ENCODE measurements around the gene ERC2. TPM values are rescaled to one million over a fixed set of nuclear protein-coding genes. Genes with fewer than 3 reads are reported as not detected.

Gene ERC2
- total RNA-seq, 1 donor from 2014 or later, result not detected

DNA sequence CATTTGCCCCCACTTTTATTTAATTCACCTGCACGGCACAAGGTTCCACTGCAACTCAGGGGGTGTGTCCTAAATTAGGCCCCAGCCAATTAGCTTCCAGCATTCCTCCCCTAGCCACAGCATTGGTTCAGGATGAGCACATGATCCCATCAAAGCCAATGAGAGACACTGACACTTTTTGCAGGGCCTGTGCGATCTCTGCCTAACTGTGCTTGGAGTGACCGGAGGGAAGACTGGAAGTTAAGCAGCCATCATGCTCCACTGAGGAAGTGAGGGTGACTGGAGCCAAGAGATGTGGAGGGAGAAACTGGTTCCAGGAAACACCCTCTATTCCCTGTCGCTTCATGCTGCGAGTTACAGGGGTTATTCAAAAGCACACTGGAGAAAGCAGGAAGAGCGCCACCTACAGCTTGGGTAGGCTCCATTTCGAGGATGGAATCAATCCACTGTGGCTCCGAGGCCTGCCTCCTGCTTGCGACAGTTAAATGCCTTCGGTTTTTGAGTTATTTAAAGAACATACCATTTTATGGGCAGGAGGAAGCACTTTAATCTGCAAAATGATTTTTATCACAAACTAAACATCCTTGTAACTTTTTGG is 858.9 kb downstream of the ERC2 start:
- Mint-ChIP-seq H3K36me3 (ENCODE audit: low read depth) (no peaks in the 10 kb centered on the region), H3K4me3 (no peak overlapping the region), H3K4me1 (no peaks in the 10 kb centered on the region), H3K27me3 (no peaks in the 10 kb centered on the region), H3K9me3 (no peaks in the 10 kb centered on the region), H3K27ac (no peak overlapping the region)
- no peak for DNase-seq
- intact Hi-C loops (cut with micrococcal nuclease), result no loop called here

DNA sequence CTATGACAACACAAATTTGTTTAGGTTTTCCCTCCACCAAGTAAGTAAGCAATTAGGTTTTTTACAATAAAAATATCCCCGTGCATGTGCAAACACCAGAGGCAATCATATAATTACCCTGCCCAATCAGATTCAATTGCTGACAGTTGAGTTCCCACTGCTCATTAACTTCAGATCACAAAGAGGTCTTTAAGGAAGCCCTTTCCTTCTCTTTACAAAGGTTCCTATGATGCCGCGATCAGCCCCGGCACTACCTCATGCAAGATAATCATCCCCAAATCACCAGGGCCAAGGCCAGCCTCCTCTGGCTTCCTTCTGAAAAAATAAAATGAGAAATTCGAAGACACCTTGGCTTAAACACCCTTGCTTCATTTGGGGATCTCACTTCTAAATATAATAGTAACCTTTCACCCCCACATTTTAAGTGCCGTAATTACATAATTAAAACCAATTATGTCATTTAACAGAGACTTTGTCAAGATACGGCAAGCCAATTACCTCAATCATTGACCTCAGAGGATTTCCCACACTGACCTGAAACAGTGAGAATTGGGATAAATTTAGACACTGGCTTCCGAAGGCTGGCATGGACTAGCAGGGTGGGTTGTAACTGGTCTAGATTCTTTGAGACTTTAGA is 859.8 kb downstream of the ERC2 start:
- H3K4me1 Mint-ChIP-seq, result no peaks in the 10 kb centered on the region
- no peak overlapping the region for H3K27ac Mint-ChIP-seq
- no peaks in the 10 kb centered on the region for H3K36me3 Mint-ChIP-seq (ENCODE audit: low read depth)
- DNase-seq, result no peak
- H3K4me3 Mint-ChIP-seq, result no peak overlapping the region
- no peaks in the 10 kb centered on the region for H3K27me3 Mint-ChIP-seq
- intact Hi-C loops (cut with micrococcal nuclease), result no loop called here
- no peaks in the 10 kb centered on the region for H3K9me3 Mint-ChIP-seq

DNA sequence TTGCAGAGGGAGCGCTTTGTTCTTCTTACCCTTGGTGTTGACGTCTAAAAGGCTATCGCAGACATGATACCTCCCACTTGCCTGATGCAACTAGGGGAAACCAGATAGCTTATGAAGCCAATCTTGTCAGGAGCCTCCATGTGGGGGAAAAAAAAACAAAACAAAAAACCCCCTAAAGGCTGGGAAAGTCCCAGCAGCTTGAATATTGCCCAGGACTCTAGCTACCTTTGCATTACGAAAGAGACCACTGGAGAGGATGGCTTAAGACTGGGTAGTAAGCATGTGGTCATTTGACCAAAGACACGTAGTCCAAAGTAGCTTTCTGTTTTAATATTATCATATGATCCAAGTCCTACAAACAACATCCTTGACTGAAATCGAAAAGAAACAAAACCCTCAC is 860.4 kb downstream of the ERC2 start:
- Mint-ChIP-seq H3K27ac (no peak overlapping the region), H3K36me3 (ENCODE audit: low read depth) (no peaks in the 10 kb centered on the region), H3K4me3 (no peak overlapping the region), H3K4me1 (no peaks in the 10 kb centered on the region), H3K27me3 (no peaks in the 10 kb centered on the region), H3K9me3 (no peaks in the 10 kb centered on the region)
- intact Hi-C loops (cut with micrococcal nuclease), result no loop called here
- DNase-seq, result no peak

DNA sequence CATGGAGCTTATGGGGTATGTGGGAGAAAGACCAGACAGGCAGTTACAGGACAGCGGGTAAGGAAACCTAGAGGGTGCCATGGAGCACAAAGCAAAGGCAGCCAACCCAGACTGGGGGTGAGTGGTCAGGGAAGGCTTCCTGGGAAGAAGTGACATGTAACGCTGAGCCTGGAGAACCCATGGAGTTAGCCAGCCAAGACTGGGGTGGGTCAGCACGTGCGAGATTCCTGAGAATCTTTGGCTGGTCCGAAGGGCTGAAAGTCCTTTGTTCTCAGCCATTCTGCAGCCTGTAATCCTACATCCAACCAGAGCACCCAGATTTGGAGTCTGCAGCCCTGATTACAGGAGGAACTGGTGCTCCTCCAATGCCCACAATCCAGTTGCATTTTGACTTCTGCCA is 861.1 kb downstream of the ERC2 start:
- Mint-ChIP-seq H3K27me3 (no peaks in the 10 kb centered on the region), H3K36me3 (ENCODE audit: low read depth) (no peaks in the 10 kb centered on the region), H3K4me1 (no peaks in the 10 kb centered on the region), H3K4me3 (no peak overlapping the region), H3K27ac (no peak overlapping the region), H3K9me3 (no peaks in the 10 kb centered on the region)
- no peak for DNase-seq
- intact Hi-C loops (cut with micrococcal nuclease), result no loop called here

DNA sequence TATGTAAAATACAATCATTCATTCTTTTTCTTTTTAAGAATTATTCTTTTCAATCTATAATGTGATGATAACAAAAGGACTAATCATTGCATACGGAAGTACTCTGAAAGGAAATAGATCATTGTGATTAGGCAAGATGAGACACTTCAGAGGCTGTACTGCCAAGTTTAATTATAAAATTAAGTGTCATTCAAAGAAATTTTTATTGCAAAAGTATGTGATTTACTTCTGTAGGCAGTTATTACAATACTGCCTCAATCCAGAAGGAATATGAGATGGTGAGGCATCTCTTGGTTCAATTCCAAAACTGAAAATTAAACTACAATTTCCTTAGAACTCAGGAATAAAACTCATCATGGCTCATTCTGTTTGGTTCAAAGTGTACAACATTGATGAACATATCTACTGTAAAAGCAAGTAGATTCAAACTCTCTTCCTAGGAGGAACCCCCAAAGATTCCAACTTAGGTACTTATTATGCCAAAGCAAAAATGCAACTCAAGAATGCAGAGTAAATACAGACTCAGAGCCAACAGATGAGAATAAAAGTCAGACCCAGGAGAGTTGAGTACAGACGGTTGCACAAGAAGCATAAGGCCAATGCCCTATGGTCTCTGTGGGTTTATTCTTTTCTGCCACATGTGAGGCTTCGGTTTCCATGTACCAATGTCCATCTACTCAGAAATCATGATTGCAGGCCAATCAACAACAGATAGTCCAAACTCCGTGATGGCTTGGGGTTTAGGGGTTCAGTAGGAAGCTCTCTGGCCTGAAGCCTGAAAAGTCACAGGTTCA is 862.6 kb downstream of the ERC2 start:
- H3K36me3 Mint-ChIP-seq (ENCODE audit: low read depth), result no peaks in the 10 kb centered on the region
- no peaks in the 10 kb centered on the region for H3K4me1 Mint-ChIP-seq
- H3K9me3 Mint-ChIP-seq, result no peaks in the 10 kb centered on the region
- DNase-seq, result no peak
- H3K27ac Mint-ChIP-seq, result no peak overlapping the region
- H3K27me3 Mint-ChIP-seq, result peaks cover 2% of the 10 kb centered on the region
- intact Hi-C loops (cut with micrococcal nuclease), result no loop called here
- H3K4me3 Mint-ChIP-seq, result no peak overlapping the region

DNA sequence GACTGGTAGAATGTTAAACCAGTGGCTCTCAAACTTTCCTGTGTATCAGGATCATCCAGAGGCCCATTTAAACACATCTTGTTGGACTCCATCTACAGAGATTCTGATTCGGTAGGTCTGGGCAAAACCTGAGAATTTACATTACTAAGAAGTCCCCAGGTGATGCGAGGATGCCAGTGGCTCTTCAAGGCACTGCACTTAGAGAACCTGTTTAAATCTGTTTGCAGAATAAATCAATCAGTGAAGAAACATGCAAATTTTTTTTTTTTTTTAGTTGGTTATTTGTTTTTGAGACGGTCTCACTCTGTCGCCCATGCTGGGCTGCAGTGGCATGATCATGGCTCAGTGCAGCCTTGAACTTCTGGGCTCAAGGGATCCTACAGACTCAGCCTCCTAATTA is 863.4 kb downstream of the ERC2 start:
- H3K27ac Mint-ChIP-seq, result no peak overlapping the region
- H3K4me3 Mint-ChIP-seq, result no peak overlapping the region
- no peaks in the 10 kb centered on the region for H3K36me3 Mint-ChIP-seq (ENCODE audit: low read depth)
- no peaks in the 10 kb centered on the region for H3K4me1 Mint-ChIP-seq
- DNase-seq, result no peak
- intact Hi-C loops (cut with micrococcal nuclease), result no loop called here
- peaks cover 2% of the 10 kb centered on the region for H3K27me3 Mint-ChIP-seq
- H3K9me3 Mint-ChIP-seq, result no peaks in the 10 kb centered on the region

DNA sequence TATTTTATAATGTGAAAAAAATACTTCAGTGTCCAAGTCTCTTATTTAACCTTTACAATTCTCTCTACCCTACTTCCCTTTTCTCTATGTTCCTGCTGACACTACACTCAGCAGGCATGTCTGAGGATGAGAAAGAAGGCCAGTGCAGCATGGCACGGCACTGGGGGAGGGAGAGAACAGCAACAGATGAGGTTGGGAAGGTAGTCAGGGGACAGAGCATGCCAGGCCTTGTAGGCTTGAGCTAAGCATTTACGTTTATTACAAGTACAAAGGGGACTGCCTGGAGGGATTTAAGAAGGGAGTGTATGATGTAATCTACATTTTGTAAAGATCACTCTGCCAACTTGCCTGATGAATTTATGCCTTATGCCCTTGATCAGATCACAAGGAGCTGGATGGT is 863.9 kb downstream of the ERC2 start:
- Mint-ChIP-seq H3K4me3 (no peak overlapping the region), H3K4me1 (no peaks in the 10 kb centered on the region), H3K27me3 (peaks cover 2% of the 10 kb centered on the region), H3K36me3 (ENCODE audit: low read depth) (no peaks in the 10 kb centered on the region), H3K9me3 (no peaks in the 10 kb centered on the region), H3K27ac (no peak overlapping the region)
- intact Hi-C loops (cut with micrococcal nuclease), result no loop called here
- DNase-seq, result no peak

DNA sequence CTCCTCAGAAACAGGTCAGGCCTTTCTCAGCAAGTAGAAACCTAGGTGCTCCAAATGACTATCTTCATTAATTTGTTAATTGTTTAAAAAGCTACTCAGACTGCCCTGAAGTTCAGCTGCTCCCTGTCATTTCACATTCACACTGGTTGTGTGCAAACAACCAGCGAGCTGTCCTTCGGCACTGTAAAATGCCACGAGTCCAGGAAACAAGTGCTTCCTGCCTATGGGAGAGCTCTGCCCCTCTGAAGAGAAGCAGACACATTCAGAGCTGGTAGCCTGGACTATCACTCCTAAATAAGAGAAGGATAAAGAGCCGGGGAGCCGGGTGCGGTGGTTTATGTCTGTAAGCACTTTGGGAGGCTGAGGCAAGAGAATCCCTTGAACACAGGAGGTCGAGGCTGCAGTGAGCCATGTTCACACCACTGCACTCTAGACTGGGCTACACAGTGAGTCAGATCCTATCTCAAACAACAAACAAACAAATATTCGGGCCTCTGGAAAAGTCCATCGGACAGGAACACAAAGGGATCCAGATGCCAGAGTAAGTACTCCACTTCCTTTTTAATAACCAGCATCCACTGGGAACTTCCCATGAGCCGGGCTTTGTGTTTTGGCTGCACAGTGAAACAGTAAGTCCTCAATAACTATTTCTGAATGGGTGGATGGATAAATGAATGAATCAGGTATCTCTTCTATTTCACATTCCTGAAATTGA is 866.7 kb downstream of the ERC2 start:
- Mint-ChIP-seq H3K4me1 (no peaks in the 10 kb centered on the region), H3K4me3 (no peak overlapping the region), H3K36me3 (ENCODE audit: low read depth) (no peaks in the 10 kb centered on the region), H3K27ac (no peak overlapping the region), H3K27me3 (peaks cover 2% of the 10 kb centered on the region), H3K9me3 (no peaks in the 10 kb centered on the region)
- no peak for DNase-seq
- intact Hi-C loops (cut with micrococcal nuclease), result no loop called here

DNA sequence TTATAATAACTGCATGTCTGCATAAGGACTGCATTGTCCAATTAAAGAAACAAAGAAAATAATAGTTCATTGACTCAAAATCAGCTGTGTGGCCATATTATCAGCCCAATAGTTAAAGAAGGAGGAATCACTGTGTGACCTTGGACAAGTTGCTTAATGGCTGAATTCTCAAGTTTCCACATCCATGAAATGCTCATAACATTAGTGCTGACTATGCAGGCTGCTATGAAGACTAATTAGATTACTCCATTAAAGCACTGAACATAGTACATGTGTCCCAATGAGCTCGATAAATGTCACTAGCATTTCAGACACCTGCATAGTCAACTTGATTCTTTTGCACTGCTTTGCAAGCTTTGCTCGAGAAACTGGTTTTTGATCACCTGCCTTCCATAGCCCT is 870.0 kb downstream of the ERC2 start:
- intact Hi-C loops (cut with micrococcal nuclease), result no loop called here
- Mint-ChIP-seq H3K9me3 (no peaks in the 10 kb centered on the region), H3K27ac (no peak overlapping the region), H3K27me3 (peaks cover 2% of the 10 kb centered on the region), H3K36me3 (ENCODE audit: low read depth) (no peaks in the 10 kb centered on the region), H3K4me1 (no peaks in the 10 kb centered on the region), H3K4me3 (no peak overlapping the region)
- no peak for DNase-seq

DNA sequence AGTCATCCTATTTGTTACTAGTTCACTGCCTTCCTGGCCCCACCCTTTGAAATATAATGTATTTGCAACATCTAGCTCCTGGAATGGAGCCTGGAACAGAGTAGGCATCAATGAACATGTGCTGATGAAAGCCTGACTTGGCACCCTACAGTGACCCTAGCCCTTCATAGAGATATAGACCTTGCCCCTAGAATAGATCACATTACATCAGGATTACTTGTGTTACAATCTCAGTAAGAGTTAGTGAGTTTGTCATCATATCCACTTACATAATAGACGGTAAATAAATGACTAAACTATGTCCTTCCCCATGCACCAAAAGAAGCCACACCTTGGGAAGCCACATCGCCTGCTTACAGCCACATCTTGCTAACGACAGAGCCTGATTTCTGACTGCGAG is 870.6 kb downstream of the ERC2 start:
- Mint-ChIP-seq H3K36me3 (ENCODE audit: low read depth) (no peaks in the 10 kb centered on the region), H3K4me1 (no peaks in the 10 kb centered on the region), H3K4me3 (no peak overlapping the region), H3K9me3 (no peaks in the 10 kb centered on the region), H3K27ac (no peak overlapping the region), H3K27me3 (peaks cover 2% of the 10 kb centered on the region)
- intact Hi-C loops (cut with micrococcal nuclease), result no loop called here
- DNase-seq, result no peak

DNA sequence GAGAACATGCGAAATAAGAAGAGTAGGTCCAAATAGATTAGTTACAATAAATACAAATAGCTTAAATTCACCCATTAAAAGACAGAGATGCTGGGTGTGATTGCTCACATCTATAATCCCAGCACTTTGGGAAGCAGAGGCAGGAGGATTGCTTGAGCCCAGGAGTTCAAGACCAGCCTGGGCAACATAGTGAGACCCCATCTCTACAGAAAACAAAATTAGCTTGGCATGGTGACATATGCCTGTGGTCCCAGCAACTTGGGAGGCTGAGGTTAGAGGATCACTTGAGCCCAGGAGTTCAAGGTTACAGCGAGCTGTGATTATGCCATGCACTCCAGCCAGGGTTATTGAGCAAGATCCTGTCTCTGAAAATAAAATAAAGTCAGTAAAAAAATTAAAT is 872.1 kb downstream of the ERC2 start:
- Mint-ChIP-seq H3K4me1 (no peaks in the 10 kb centered on the region), H3K27ac (no peak overlapping the region), H3K27me3 (no peaks in the 10 kb centered on the region), H3K4me3 (no peak overlapping the region), H3K36me3 (ENCODE audit: low read depth) (no peaks in the 10 kb centered on the region), H3K9me3 (no peaks in the 10 kb centered on the region)
- intact Hi-C loops (cut with micrococcal nuclease), result no loop called here
- DNase-seq, result no peak

DNA sequence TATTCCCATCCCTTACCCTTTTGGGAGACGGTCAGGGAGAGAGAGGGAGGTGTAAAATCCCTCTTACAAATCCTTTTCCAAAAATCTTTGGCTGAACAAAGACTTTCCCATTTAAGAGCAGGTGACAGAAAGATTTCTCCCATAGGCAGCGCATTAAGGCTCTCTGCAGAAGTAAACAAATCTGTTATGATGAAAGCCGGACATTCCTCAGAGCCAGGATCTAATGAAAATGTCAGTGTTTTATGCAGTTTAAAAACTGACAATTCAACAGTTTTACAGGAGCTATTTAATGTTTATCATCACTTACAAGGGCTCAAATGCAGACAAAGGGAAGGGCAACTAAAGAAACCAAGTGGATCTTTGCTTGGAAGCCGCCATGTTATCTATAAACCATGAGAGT is 872.8 kb downstream of the ERC2 start:
- no peaks in the 10 kb centered on the region for H3K27me3 Mint-ChIP-seq
- no peaks in the 10 kb centered on the region for H3K9me3 Mint-ChIP-seq
- intact Hi-C loops (cut with micrococcal nuclease), result no loop called here
- H3K36me3 Mint-ChIP-seq (ENCODE audit: low read depth), result no peaks in the 10 kb centered on the region
- no peak for DNase-seq
- H3K27ac Mint-ChIP-seq, result no peak overlapping the region
- no peaks in the 10 kb centered on the region for H3K4me1 Mint-ChIP-seq
- no peak overlapping the region for H3K4me3 Mint-ChIP-seq

DNA sequence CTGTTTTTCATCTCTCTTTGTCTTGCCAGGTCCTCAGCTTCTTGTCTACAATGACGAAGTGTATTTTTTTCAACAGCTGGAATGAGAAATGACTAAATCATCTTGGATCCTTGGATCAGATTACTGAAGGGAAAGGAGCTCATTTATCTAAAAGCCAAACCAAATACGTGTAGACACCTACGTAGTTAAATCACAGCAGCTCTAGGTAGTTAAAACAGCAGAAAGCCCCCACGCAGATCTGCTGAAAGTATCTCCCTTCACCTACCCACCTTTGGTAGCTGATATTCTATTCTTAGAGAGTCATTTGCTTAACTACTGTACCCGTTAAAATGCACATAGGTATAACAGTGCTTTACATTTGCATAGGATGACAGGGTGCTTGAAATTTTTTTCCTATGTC is 875.7 kb downstream of the ERC2 start:
- Mint-ChIP-seq H3K36me3 (ENCODE audit: low read depth) (no peaks in the 10 kb centered on the region), H3K4me3 (no peak overlapping the region), H3K9me3 (no peaks in the 10 kb centered on the region), H3K4me1 (no peaks in the 10 kb centered on the region), H3K27ac (no peak overlapping the region), H3K27me3 (no peaks in the 10 kb centered on the region)
- intact Hi-C loops (cut with micrococcal nuclease), result no loop called here
- DNase-seq, result no peak

DNA sequence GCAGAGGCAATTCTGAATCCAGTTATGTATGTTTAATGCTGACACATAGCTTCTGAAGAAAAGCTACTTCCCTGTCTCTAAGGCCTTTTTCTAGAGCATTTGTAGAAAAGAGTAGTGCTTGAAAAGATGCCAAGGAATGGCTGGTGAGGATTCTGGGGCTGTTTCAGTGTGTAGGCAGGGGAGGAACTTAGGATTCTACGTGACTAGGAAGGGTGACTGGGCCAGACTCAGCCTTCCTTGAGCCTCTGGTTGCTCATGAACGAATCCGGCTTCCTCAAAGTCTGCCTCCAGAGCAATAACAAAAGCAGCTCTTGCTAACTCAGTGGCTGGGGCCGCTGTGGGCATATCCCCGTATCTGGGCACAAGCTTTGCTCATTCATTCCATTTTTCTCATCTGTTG is 876.4 kb downstream of the ERC2 start:
- no peaks in the 10 kb centered on the region for H3K9me3 Mint-ChIP-seq
- H3K4me3 Mint-ChIP-seq, result no peak overlapping the region
- no peaks in the 10 kb centered on the region for H3K4me1 Mint-ChIP-seq

More for the DNA sequence above, 876.4 kb downstream of the ERC2 start:
- H3K27me3 Mint-ChIP-seq, result no peaks in the 10 kb centered on the region
- intact Hi-C loops (cut with micrococcal nuclease), result no loop called here
- no peak overlapping the region for H3K27ac Mint-ChIP-seq
- no peak for DNase-seq
- H3K36me3 Mint-ChIP-seq (ENCODE audit: low read depth), result no peaks in the 10 kb centered on the region
